Hippocampal formation (tissue), 2 donors: ENCODE measurements around the gene LAMTOR3.

Source experiments
- DNase-seq, 2 donors: peaks; one replicate each; lab custom pipeline; 2025; lab: John Stamatoyannopoulos, UW

The LAMTOR3 gene

DNA sequence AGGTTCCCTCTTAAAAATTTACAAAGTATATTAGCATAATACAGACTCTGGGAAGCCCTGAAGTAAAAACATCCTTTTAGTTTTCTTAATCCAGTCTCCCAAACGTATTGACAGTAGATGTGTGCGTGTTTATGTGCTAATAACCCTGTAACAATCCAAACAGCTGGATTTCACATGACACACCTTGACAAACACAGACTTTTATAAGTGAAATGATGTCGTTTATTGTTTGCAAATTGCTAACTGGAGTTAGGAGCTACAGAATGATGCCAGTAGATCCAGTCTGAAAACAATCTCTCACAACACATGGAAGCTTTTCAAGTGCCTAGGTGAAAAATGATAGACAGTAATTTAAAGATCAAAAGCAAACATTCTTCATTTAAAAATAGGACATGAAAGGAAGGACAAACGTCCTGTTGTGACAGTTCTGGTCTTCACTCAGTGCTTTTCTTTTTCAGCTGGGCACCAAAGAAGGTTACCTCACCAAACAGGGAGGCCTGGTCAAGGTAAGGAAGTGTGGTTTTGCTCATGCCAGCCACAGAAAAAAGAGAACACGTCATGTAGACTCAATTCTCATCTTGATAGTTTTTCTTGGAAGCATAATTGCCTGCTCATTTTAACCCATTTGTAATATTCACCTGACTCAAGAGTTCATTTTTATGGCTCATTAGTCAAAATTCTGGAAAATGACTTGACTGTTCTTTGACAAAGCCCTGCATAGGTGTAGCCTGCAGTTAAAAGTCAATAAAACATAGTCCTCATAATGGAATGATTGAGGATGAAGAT is 32.9 kb downstream of the LAMTOR3 start:
- DNase-seq, result no peak

DNA sequence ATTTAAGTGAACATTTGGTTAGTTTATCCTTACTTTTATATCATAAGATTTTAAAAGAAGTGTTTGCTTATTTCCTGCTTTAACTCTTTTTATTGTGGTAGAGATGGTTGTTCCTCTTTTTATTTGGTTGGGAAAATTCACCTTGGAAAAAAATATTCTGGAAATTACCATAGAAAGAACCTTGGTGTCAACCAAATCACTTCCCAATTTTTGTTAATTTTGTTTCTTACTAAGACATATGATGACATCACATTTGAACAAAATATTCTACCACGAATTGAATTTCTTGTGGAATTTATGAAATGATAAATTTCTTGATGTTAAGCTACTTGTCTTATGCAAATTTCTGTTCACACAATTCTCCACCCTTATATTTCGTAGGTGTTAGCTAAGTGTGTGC is 33.7 kb downstream of the LAMTOR3 start:
- DNase-seq, result no peak

- no peak for DNase-seq
These were observed 34.6 kb downstream of the LAMTOR3 start for GRCh38 chr4:99859618-99860017.

DNA sequence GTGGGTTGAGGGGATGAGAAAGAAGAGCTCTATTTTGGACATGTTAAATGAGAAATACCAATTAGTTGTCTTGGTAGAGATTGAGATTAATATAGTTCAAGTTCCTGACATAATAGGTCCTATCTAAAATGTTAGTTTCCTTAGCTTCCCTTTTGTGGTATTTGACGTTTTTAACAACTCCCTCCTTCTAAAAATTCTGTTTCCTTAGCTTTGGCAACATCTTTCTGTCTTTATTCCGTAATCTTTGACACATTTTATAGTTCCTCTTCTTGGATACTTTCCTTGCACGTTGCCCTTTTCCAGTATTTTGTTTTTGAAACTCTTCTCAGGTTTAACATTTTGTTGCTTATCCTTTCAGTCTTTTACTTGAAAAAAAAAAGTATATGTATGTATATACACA is 36.9 kb downstream of the LAMTOR3 start:
- DNase-seq, result no peak

GRCh38 chr4:99856166-99856565 is 38.1 kb downstream of the LAMTOR3 start:
- DNase-seq, result no peak

DNA sequence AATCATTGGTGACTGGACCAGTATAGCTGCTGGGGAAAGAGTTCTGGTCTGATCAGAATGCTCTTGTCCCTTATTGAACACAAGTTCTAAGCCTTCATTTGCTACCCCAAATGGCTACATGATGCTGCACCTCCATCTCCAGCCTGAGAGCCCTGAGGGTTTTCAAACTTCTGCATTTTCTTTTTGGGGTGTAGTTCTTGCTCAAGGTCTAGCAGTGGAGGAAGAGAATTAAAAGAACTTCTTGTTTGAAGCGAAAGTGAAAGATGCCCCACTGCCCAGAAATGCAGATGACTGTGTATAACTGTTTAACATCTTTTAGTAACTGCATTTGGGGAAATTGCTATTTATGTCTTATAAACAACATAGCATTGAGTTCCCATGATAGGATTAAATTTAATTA is 38.5 kb downstream of the LAMTOR3 start:
- DNase-seq, result no peak

DNA sequence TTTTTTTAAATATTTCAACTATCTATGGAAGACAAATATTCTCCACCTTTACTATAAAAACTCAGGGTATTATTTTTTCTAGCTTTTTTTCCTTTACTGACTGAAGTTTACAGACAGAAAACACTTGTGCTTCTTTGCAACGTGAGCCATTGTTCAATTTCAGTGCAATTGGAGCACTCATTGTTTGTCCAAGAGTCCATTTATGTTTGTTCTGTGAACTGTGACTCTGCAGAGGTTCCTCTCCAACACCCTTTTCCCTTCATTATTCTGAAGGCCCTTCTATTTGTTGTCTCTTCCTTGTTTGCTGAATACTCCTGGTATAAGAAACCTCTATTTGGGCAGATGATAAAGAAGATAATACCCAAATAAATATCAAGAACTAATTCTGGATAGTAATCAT is 40.2 kb downstream of the LAMTOR3 start:
- no peak for DNase-seq

GRCh38 chr4:99853190-99853589 is 41.0 kb downstream of the LAMTOR3 start:
- DNase-seq, result no peak

DNA sequence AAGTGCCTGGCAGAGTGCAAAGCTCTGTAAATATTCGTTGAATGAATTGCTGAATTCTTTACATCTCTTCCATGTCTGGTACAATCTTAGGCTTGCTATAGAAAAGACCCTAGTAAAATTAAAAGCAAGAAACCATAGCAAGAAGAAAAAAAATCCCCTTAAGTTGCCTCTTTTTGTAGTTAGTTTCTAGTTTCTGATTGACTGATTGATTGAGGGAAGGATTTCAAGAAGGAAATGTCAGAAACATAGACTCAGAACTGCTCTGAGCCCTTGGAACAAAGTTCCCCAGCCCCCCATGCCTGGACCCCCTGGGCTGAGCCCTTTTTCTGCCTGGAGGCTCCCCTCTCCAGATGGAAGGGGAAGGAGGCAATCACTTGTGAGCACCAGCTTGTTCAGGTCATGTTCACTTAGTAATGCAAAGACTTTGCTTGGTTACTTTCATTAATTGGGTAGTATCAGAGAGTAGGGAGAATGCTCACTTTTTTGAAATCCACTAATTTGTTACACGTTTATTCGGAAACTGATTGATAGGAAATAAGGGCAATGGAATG is 42.0 kb downstream of the LAMTOR3 start:
- DNase-seq, result no peak

DNA sequence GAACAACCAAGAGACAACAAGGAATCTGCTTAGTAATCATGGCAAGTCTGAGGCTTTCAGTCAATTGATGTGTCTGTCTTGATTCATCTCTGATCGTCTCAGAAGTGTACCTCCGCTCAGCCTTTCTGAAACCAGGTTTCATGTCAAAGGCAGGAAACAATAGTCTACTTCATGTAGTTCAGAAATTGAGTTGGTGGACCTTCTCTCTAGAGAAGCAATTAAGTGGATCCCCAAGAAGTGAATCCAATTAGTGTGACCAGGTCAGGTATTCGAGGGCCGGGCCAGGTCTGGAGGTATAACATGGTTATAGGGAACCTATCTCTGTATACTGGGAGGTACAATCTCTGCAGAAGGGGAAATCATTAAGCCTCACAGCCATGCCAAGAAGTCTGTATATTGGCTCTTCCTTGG is 45.6 kb downstream of the LAMTOR3 start:
- no peak for DNase-seq

- no peak for DNase-seq
These were observed 46.8 kb downstream of the LAMTOR3 start for GRCh38 chr4:99847362-99847976.

- no peak for DNase-seq
These were observed 47.3 kb downstream of the LAMTOR3 start for GRCh38 chr4:99846891-99847290.

GRCh38 chr4:99845708-99846469 is 48.3 kb downstream of the LAMTOR3 start:
- no peak for DNase-seq

GRCh38 chr4:99845179-99845578 is 49.0 kb downstream of the LAMTOR3 start:
- no peak for DNase-seq

GRCh38 chr4:99844048-99844447 is 50.2 kb downstream of the LAMTOR3 start:
- DNase-seq, result no peak

DNA sequence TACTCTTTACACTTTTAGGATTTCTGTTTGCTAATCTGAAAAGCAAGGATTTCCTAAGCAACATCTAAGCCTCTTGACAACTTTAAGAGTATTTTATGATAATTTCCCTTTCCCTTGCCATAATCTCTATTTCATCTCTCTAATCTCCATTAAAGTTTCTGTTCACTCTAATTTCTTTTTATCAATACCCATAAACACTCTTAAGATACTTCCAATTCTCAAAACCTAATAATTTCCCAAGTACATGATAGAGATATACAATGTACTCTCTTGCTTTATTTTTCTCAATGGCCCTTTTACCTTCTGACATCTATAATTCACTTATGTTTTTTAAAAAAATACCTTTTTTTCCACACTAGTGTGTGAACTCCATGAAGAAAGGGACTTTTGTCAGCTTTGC is 50.8 kb downstream of the LAMTOR3 start:
- no peak for DNase-seq

DNA sequence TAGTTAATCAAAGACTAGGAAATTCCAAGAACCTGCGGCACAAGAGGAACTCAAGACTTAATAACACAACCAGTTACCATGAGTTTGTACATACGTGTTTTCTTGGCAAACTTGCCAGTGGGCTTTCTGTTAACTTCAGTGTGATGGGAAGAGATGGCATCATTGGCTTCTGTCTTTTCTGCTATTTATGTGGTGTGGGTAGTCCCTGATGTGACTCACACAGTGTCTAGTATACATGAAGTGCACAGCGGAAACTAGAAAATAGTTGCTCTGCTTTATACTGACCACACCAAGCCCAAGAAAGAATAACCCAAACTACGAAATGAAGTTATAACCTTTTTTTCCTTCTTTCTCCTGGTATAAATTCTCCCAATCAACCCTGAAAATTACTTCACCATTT is 53.1 kb downstream of the LAMTOR3 start:
- DNase-seq, result no peak

DNA sequence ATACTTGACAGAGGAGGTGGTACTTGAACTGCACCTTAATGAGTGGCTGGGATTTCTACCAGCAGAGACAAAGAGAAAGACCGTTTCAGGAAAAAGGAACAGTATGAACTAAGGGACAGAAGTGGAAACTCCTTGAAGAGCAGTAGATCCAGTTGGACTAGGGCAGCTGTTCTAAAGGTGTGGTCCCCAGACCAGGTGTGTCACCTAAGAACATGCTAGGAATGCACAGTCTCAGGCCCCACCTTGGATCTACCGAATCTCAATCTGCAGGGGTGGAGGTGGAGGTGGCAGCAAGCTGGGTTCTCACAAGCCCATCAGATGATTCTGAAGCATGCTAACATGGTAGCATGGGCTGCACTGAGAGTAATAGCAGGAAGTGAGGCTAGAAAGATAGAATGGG is 55.3 kb downstream of the LAMTOR3 start:
- DNase-seq, result no peak

DNA sequence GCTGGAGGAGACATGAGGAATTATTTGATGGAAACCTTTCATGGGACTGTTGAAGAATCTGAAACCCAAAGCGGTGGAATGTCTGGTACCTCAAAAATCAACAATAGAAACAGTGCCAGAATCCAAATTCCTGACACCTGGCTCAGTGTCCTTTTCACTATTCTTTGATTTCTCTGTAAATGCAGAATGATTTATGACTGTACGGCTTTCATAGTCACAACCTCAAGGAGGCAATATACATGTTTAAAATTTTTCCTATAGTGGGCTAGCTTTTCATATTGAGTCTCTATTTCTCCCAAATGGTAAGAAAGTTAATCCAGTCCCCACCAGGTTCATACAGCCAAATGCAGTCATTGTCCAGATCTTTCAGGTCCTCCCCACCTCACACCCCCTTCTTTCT is 58.3 kb downstream of the LAMTOR3 start:
- DNase-seq, result no peak

GRCh38 chr4:99834569-99834968 is 59.7 kb downstream of the LAMTOR3 start:
- no peak for DNase-seq

DNA sequence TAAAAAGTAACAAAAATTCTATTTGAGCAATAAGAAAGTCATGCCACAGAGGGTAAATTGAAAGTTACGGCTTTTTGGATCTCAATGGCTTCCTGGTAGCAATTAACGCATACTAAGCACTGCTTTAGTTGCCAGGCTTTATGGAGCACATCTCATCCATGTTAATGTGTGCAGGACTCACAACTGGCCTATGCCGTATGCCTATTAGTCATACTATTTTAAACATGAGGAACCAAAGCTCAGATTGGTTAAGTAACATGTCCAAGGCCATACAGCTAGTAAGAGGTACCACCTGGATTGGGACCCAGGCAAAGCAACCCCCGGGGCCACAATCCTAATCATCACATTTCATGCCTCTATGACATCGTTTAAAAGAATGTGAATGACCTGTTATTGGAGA is 60.5 kb downstream of the LAMTOR3 start:
- no peak for DNase-seq

DNA sequence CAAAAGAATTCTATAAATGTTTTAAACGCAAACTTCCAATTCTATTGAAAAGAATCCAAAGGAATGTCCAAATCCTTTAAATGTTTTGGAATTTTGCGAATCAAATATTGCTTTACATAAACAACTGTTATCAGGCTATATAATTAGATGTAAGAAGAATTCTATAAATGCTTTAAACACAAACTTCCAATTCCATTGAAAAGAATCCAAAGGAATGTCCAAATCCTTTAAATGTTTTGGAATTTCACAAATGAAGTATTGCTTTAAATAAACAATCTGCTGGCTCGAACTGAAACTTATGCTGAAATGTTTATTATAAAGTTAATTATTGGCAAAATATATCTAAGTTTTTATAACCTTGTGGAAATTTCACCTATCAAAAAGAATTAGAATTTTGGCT is 61.5 kb downstream of the LAMTOR3 start:
- DNase-seq, result no peak

DNA sequence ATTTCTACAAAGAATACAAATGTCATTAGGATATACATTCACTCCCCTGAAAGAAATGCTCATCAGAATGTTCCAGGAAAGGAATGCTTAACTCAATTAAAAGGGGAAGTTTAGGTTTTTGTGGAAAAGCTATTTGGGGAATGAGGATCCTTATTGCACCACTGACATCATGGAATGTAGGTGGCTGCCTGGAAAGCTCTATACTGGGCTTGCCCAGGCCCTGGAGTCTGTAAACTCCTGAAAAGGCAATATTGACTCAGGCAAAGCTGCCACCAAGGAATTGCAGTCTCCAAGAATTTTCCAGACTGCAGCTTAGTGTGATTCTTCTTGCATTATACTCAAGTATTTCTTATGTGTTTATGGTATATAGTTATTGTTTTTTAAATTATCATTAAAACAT is 61.9 kb downstream of the LAMTOR3 start:
- no peak for DNase-seq
